Esophagus (tissue), 2 donors: ENCODE results near the gene MRPS22. TPM values are rescaled to one million over a fixed set of nuclear protein-coding genes. Genes with fewer than 3 reads are reported as not detected.

Source experiments
- polyA plus RNA-seq, 2 donors: library from polyadenylated mRNA; stranded (reverse); fragments of 200-250 nt; gene quantifications; one replicate each; pipeline ENCODE4 v1.2.3, GENCODE V29; 2013
- donor health status: healthy with polysubstance abuse.
- donor health status: Bipolar disorder and iron deficiency.

Gene MRPS22
- polyA plus RNA-seq, 2 donors: 39.0 to 57.5 TPM

Other genes starting within 250 kb of the MRPS22 start
- gene COPB2, start 45.6 kb downstream of the MRPS22 start, polyA plus RNA-seq: 10 to 100 TPM; 23.2 to 50.6 TPM
- gene RBP2, start 132.5 kb downstream of the MRPS22 start, polyA plus RNA-seq: under 1 TPM; 0.13 to 0.43 TPM
- gene RBP1, start 195.7 kb downstream of the MRPS22 start, polyA plus RNA-seq: 10 to 100 TPM; 26.8 to 27.9 TPM